HG03432 (cell line): ENCODE results near the gene FMN1.

ENCODE experiments used
- ATAC-seq: cut with Tn5 transposase; IDR thresholded peaks from one replicate; pipeline ENCODE4 v1.9.1; 2021; ENCODE audit warnings: mild to moderate bottlenecking, moderate library complexity; ENCODE audit not compliant: unreplicated experiment

FMN1 gene

GRCh38 chr15:33125894-33126537 is 68.5 kb downstream of the FMN1 start:
- no peak for ATAC-seq

- no peak for ATAC-seq
Measured at GRCh38 chr15:33124811-33125210, 69.7 kb downstream of the FMN1 start.

- no peak for ATAC-seq
Measured at GRCh38 chr15:33124279-33124678, 70.2 kb downstream of the FMN1 start.

GRCh38 chr15:33119865-33120264 is 74.6 kb downstream of the FMN1 start:
- no peak for ATAC-seq

GRCh38 chr15:33119273-33119672 is 75.2 kb downstream of the FMN1 start:
- ATAC-seq: no peak

GRCh38 chr15:33116198-33116597 is 78.3 kb downstream of the FMN1 start:
- no peak for ATAC-seq

- ATAC-seq: no peak
Measured at GRCh38 chr15:33115191-33115861, 79.2 kb downstream of the FMN1 start.

- ATAC-seq: no peak
Measured at GRCh38 chr15:33114374-33114717, 80.2 kb downstream of the FMN1 start.

- no peak for ATAC-seq
Measured at GRCh38 chr15:33113666-33114373, 80.7 kb downstream of the FMN1 start.

GRCh38 chr15:33112541-33113105 is 81.9 kb downstream of the FMN1 start:
- ATAC-seq: no peak

GRCh38 chr15:33111041-33111451 is 83.5 kb downstream of the FMN1 start:
- no peak for ATAC-seq

- no peak for ATAC-seq
Measured at GRCh38 chr15:33109345-33109744, 85.2 kb downstream of the FMN1 start.

- ATAC-seq: no peak
Measured at GRCh38 chr15:33108518-33108917, 86.0 kb downstream of the FMN1 start.

- no peak for ATAC-seq
Measured at GRCh38 chr15:33107950-33108349, 86.6 kb downstream of the FMN1 start.

GRCh38 chr15:33104212-33104611 is 90.3 kb downstream of the FMN1 start:
- ATAC-seq: no peak

GRCh38 chr15:33101036-33101435 is 93.5 kb downstream of the FMN1 start:
- no peak for ATAC-seq

GRCh38 chr15:33100314-33100713 is 94.2 kb downstream of the FMN1 start:
- ATAC-seq: no peak

- ATAC-seq: no peak
Measured at GRCh38 chr15:33099739-33100138, 94.8 kb downstream of the FMN1 start.

GRCh38 chr15:33099213-33099612 is 95.3 kb downstream of the FMN1 start:
- no peak for ATAC-seq

- no peak for ATAC-seq
Measured at GRCh38 chr15:33098094-33099058, 96.1 kb downstream of the FMN1 start.

- ATAC-seq: no peak
Measured at GRCh38 chr15:33096134-33096533, 98.4 kb downstream of the FMN1 start.
